ENCODE results near the gene EFCAB6. TPM values are rescaled to one million over a fixed set of nuclear protein-coding genes. Genes with fewer than 3 reads are reported as not detected.

The EFCAB6 gene
- total RNA-seq, 2 donors from 2014 or later, result 3.3 to 10.5 TPM

DNA sequence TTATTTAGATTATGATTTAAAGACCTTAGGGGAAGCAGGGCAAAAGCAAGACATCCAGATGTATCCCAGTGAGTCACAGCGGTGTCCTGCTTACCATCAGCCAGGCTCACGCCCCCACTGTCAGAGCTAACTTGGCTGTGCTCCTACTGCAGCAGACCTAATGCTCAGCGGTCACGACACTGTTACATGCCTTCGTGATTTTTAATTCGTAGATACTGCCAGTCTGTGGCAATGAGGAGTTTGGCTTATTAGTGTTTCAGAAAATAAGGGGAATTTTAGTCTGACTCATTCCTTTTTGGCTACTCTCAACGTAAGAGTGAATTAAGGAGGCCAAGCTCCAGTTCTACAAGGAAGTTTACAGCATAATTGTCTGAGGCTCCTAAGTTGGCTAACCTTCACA is 22.7 kb downstream of the EFCAB6 start:
- intact Hi-C loops (cut with DNase I), result no loop called here
- 37% methylated on average over 7 of the region's 7 CpGs for WGBS
- DNase-seq (ENCODE audit: low spot score), result no peak
- H3K36me3 ChIP-seq, result no peaks in the 10 kb centered on the region
- TF ChIP-seq POLR2A (IDR thresholded peaks at IDR 0.05), result no peak
- TF ChIP-seq CTCF (IDR thresholded peaks at IDR 0.05), result no peak
- no peak for TF ChIP-seq POLR2AphosphoS5 (IDR thresholded peaks at IDR 0.05)
- no peak overlapping the region for H3K4me3 ChIP-seq
- H3K27ac ChIP-seq, result no peak overlapping the region
- no peaks in the 10 kb centered on the region for H3K9me3 ChIP-seq
- H3K4me1 ChIP-seq (replicated peaks), result no peaks in the 10 kb centered on the region
- H3K27me3 ChIP-seq (replicated peaks; ENCODE audit: insufficient read depth), result no peaks in the 10 kb centered on the region

DNA sequence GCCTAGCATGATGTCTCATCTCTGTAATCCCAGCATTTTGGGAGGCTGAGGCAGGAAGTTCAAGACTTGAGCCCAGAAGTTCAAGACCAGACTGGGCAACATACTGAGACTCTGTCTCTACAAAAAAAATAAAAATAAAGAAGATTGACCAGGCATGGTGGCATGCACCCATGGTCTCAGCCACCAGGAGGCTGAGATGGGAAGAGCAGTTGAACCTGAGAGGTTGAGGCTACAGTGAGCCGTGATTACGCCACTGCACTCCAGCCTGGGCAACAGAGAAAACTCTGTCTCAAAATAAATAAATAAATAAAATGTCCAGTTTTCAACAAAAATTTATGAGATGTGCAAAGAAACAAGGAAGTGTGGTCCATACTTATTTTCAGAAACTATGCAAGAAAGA is 28.3 kb downstream of the EFCAB6 start:
- TF ChIP-seq POLR2A (IDR thresholded peaks at IDR 0.05) (no peak), POLR2AphosphoS5 (IDR thresholded peaks at IDR 0.05) (no peak), CTCF (IDR thresholded peaks at IDR 0.05) (no peak)
- Histone ChIP-seq H3K36me3 (no peaks in the 10 kb centered on the region), H3K4me3 (no peak overlapping the region), H3K4me1 (replicated peaks) (no peaks in the 10 kb centered on the region), H3K9me3 (no peaks in the 10 kb centered on the region), H3K27me3 (replicated peaks; ENCODE audit: insufficient read depth) (no peaks in the 10 kb centered on the region), H3K27ac (no peak overlapping the region)
- no peak for DNase-seq (ENCODE audit: low spot score)
- WGBS, result 96% methylated on average over 2 of the region's 2 CpGs
- intact Hi-C loops (cut with DNase I), result no loop called here

GRCh38 chr22:43782448-43782847 is 29.7 kb downstream of the EFCAB6 start:
- WGBS, result 78% methylated on average over 3 of the region's 3 CpGs
- H3K36me3 ChIP-seq, result no peaks in the 10 kb centered on the region

GRCh38 chr22:43777286-43777685 is 34.8 kb downstream of the EFCAB6 start:
- Histone ChIP-seq H3K27ac (no peak overlapping the region), H3K4me3 (no peak overlapping the region)

More at GRCh38 chr22:43782448-43782847, 29.7 kb downstream of the EFCAB6 start:
- H3K9me3 ChIP-seq, result no peaks in the 10 kb centered on the region
- H3K4me3 ChIP-seq, result no peak overlapping the region
- intact Hi-C loops (cut with DNase I), result no loop called here
- no peaks in the 10 kb centered on the region for H3K4me1 ChIP-seq (replicated peaks)
- no peak for TF ChIP-seq POLR2A (IDR thresholded peaks at IDR 0.05)
- no peak for TF ChIP-seq POLR2AphosphoS5 (IDR thresholded peaks at IDR 0.05)
- no peak for TF ChIP-seq CTCF (IDR thresholded peaks at IDR 0.05)
- no peak for DNase-seq (ENCODE audit: low spot score)
- no peaks in the 10 kb centered on the region for H3K27me3 ChIP-seq (replicated peaks; ENCODE audit: insufficient read depth)
- no peak overlapping the region for H3K27ac ChIP-seq

More at GRCh38 chr22:43777286-43777685, 34.8 kb downstream of the EFCAB6 start:
- no peaks in the 10 kb centered on the region for H3K4me1 ChIP-seq (replicated peaks)
- no peaks in the 10 kb centered on the region for H3K36me3 ChIP-seq
- no peaks in the 10 kb centered on the region for H3K27me3 ChIP-seq (replicated peaks; ENCODE audit: insufficient read depth)
- H3K9me3 ChIP-seq, result no peaks in the 10 kb centered on the region
- intact Hi-C loops (cut with DNase I), result no loop called here
- no peak for DNase-seq (ENCODE audit: low spot score)
- 39% methylated on average over 4 of the region's 4 CpGs for WGBS
- TF ChIP-seq POLR2A (IDR thresholded peaks at IDR 0.05) (no peak), CTCF (IDR thresholded peaks at IDR 0.05) (no peak), POLR2AphosphoS5 (IDR thresholded peaks at IDR 0.05) (no peak)
